ENCODE data around the gene XRRA1.

The XRRA1 gene

GRCh38 chr11:74824285-74824982 is 124.5 kb downstream of the XRRA1 start:
- no peak for DNase-seq

- DNase-seq = no peak
Observed at GRCh38 chr11:74822170-74822569, 126.7 kb downstream of the XRRA1 start.

GRCh38 chr11:74820763-74821162 is 128.1 kb downstream of the XRRA1 start:
- peak; percentile 52 to 68 for DNase-seq

- peak in 1 of 2 experiments; percentile 36 for DNase-seq
Observed at GRCh38 chr11:74819400-74819799, 129.5 kb downstream of the XRRA1 start.

- no peak for DNase-seq
Observed at GRCh38 chr11:74818283-74818946, 130.5 kb downstream of the XRRA1 start.

GRCh38 chr11:74816664-74817063 is 132.2 kb downstream of the XRRA1 start:
- no peak for DNase-seq

GRCh38 chr11:74815966-74816365 is 132.9 kb downstream of the XRRA1 start:
- DNase-seq = no peak

- DNase-seq = no peak
Observed at GRCh38 chr11:74809801-74810200, 139.1 kb downstream of the XRRA1 start.

GRCh38 chr11:74806267-74806666 is 142.6 kb downstream of the XRRA1 start:
- no peak for DNase-seq

- DNase-seq = no peak
Observed at GRCh38 chr11:74791333-74792100, 157.4 kb downstream of the XRRA1 start.
